GM21423 (cell line): ENCODE measurements around the gene COL19A1.
A peak's percentile ranks its signal among the peaks of the same experiment; 100 is the strongest.
"Not testable (repeated sequence)": the region's sequence is repeated elsewhere in the genome, so short reads cannot be mapped to it uniquely, and the experiment has no call there.

ENCODE experiments used
- ATAC-seq: cut with Tn5 transposase; IDR thresholded peaks from one replicate; pipeline ENCODE4 v1.9.1; 2021; ENCODE audit warnings: mild to moderate bottlenecking, moderate library complexity; ENCODE audit not compliant: unreplicated experiment

COL19A1 gene

GRCh38 chr6:69866770-69867638 is 648 bp downstream of the COL19A1 start:
- ATAC-seq = peak; percentile 51

GRCh38 chr6:69867639-69867976 is 1.3 kb downstream of the COL19A1 start:
- ATAC-seq = no peak

GRCh38 chr6:69868252-69868804 is 2.0 kb downstream of the COL19A1 start:
- ATAC-seq = no peak

GRCh38 chr6:69868961-69869360 is 2.6 kb downstream of the COL19A1 start:
- no peak for ATAC-seq

- ATAC-seq = no peak
Observed at GRCh38 chr6:69871107-69871506, 4.8 kb downstream of the COL19A1 start.

- no peak for ATAC-seq
Observed at GRCh38 chr6:69873291-69873690, 6.9 kb downstream of the COL19A1 start.

- no peak for ATAC-seq
Observed at GRCh38 chr6:69875715-69876114, 9.4 kb downstream of the COL19A1 start.

GRCh38 chr6:69878795-69879194 is 12.4 kb downstream of the COL19A1 start:
- no peak for ATAC-seq

GRCh38 chr6:69880601-69881000 is 14.2 kb downstream of the COL19A1 start:
- no peak for ATAC-seq

GRCh38 chr6:69881322-69882151 is 15.2 kb downstream of the COL19A1 start:
- peak; percentile 88 for ATAC-seq

- no peak for ATAC-seq
Observed at GRCh38 chr6:69883551-69883950, 17.2 kb downstream of the COL19A1 start.

- no peak for ATAC-seq
Observed at GRCh38 chr6:69884231-69884630, 17.9 kb downstream of the COL19A1 start.

GRCh38 chr6:69887026-69887425 is 20.7 kb downstream of the COL19A1 start:
- peak; percentile 55 for ATAC-seq

GRCh38 chr6:69887714-69888345 is 21.5 kb downstream of the COL19A1 start:
- ATAC-seq = no peak

- ATAC-seq = no peak
Observed at GRCh38 chr6:69888482-69889233, 22.3 kb downstream of the COL19A1 start.

- ATAC-seq = not testable (repeated sequence)
Observed at GRCh38 chr6:69889234-69889974, 23.0 kb downstream of the COL19A1 start.

- not testable (repeated sequence) for ATAC-seq
Observed at GRCh38 chr6:69892561-69892960, 26.2 kb downstream of the COL19A1 start.

- not testable (repeated sequence) for ATAC-seq
Observed at GRCh38 chr6:69893266-69893665, 26.9 kb downstream of the COL19A1 start.

- ATAC-seq = peak; percentile 63
Observed at GRCh38 chr6:69894578-69895347, 28.4 kb downstream of the COL19A1 start.
